Astrocyte of the spinal cord (primary cell): ENCODE data around the gene POLR1C.

Experiments
- DNase-seq: peaks from one replicate; pipeline ENCODE4 v3.0.0; 2011; ENCODE audit warnings: low read depth, low spot score
- H3K4me3 ChIP-seq: 2 replicates; pipeline ENCODE4 v1.5.1; 2011; ENCODE audit warnings: low read depth, mild to moderate bottlenecking, low read length, moderate library complexity
- in situ Hi-C: cut with HindIII; loops from 2 replicates; pipeline ENCODE4 v1.10.0; 2017; ENCODE audit warnings: low sequenced_read_pairs
- TF ChIP-seq, protein P1 (sequence below): IDR thresholded peaks from 2 replicates; pipeline ENCODE4 v1.5.1; 2012; ENCODE audit warnings: low read depth, mild to moderate bottlenecking, low read length, inconsistent platforms

Gene POLR1C

DNA sequence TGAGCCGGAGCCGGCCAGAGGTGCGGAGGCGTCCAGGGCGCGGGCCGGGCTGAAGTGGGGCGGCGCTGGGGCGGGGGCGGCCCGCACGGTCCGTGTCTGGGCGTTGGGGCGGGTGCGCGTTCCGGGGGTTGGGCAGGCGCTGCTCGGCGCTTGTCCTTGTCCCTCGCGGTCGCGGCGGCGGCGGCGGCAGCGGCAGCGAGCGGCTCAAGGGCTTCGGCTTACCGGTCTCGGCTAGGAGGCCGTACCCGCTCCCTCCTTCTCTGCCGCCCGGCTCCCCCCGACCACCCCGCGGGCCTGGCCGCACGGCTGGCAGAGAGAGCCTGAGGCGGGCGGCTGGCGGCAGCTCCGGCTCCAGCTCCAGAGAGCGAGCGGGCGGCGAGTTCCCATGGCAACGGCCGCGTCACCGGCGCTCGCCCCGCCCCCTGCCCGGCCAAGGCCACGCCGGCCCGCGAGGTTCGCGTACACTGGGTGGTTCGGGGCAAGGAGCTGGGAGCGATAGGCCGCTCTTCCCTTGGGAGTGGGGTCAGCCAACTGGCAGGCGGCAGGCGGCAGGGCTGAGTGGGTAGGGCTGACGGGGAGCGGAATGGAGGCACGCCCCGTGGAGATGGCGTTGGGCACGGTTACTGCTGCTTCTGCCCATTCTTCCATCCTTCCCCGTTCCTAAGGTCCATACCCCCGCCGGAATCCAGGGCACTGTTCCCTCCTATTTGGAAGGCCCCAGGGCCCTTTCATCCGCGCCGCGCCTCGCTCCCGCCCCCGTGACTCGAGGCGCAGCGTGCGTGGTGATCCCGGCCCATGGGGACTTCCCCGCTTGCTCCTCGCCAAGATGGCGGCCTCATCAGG lies 6.7 kb upstream of the POLR1C start, which contains the start of gene LRRC73:
LRRC73 (minus strand) TSS at position 363 of the 843 bp plus-strand sequence. CDS start 561 bp downstream, outside the sequence.
- TF ChIP-seq, protein P1, sequence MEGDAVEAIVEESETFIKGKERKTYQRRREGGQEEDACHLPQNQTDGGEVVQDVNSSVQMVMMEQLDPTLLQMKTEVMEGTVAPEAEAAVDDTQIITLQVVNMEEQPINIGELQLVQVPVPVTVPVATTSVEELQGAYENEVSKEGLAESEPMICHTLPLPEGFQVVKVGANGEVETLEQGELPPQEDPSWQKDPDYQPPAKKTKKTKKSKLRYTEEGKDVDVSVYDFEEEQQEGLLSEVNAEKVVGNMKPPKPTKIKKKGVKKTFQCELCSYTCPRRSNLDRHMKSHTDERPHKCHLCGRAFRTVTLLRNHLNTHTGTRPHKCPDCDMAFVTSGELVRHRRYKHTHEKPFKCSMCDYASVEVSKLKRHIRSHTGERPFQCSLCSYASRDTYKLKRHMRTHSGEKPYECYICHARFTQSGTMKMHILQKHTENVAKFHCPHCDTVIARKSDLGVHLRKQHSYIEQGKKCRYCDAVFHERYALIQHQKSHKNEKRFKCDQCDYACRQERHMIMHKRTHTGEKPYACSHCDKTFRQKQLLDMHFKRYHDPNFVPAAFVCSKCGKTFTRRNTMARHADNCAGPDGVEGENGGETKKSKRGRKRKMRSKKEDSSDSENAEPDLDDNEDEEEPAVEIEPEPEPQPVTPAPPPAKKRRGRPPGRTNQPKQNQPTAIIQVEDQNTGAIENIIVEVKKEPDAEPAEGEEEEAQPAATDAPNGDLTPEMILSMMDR, result no peak
- DNase-seq, result peak; percentile 72
- peak within 1 kb of the TSS; percentile 43 for H3K4me3 ChIP-seq
- in situ Hi-C loops, result no loop called here

GRCh38 chr6:43510827-43511163 lies 6.1 kb upstream of the POLR1C start:
- DNase-seq, result no peak
- peak overlapping the region; percentile 43 for H3K4me3 ChIP-seq
- TF ChIP-seq, protein P1, result no peak
- in situ Hi-C loops, result no loop called here

DNA sequence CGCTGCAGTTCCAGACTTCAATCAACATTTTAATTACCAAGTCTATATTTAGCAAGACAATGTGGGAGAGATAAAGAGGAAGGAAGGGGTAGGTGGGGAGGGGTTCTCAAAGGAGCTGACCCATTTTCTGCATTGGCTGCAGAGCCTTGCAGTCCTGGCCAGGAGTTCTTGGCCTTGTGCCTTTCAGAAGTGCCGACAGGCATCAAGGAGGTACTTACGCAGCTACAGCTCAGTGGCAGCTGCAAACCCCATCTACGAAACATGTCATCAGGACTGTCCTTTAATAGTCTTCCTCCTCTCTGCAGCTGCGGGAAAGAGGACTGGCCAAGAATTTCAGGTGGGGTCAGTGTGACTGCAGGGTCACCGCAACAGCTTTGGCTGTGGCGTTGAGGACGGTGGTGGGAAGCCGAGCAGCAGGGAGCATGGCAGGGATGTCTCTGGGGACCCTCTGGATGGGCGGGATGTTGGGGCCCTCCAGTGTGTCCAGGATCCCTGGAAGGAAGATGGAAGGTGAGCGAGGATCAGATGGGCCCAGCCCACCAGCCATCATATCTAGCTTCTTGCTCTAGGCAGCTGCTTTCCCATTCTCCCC lies 5.0 kb upstream of the POLR1C start:
- H3K4me3 ChIP-seq, result no peak overlapping the region
- in situ Hi-C loops, result no loop called here
- DNase-seq, result no peak
- TF ChIP-seq, protein P1, result no peak

GRCh38 chr6:43515808-43516207 lies 1.1 kb upstream of the POLR1C start:
- in situ Hi-C loops, result no loop called here
- peak overlapping the region; percentile 99 for H3K4me3 ChIP-seq
- TF ChIP-seq, protein P1, result no peak
- no peak for DNase-seq

GRCh38 chr6:43516367-43516696 lies 557 bp upstream of the POLR1C start:
- peak overlapping the region; percentile 99 for H3K4me3 ChIP-seq
- TF ChIP-seq, protein P1, result no peak

GRCh38 chr6:43517505-43518357 lies 842 bp downstream of the POLR1C start:
- in situ Hi-C loops, result no loop called here
- TF ChIP-seq, protein P1, result no peak
- no peak for DNase-seq
- H3K4me3 ChIP-seq, result peak overlapping the region; percentile 99

More at GRCh38 chr6:43516367-43516696, 557 bp upstream of the POLR1C start:
- DNase-seq, result no peak
- in situ Hi-C loops, result no loop called here
